Activated CD8-positive, alpha-beta T cell treated with anti-CD3 and anti-CD28 coated beads for 36 hours (primary cell): Measurements from ENCODE around the gene ZBTB8B. TPM values are rescaled to one million over a fixed set of nuclear protein-coding genes. Genes with fewer than 3 reads are reported as not detected.

Experiments used
- ATAC-seq: fragments of 200-7000 bp; cut with Tn5 transposase; one replicate; pipeline ENCODE4 v1.10.0; 2021; ENCODE audit warnings: mild to moderate bottlenecking, moderate library complexity
- CTCF ChIA-PET: fragments of 350-600 bp; sonication (Branson Sonifier 250); formaldehyde crosslinking; loops from one replicate; lab custom pipeline; 2021; ENCODE audit warnings: antibody characterized with exemption; lab: Charles Lee
- POLR2A ChIA-PET: fragments of 350-600 bp; sonication (Branson Sonifier 250); formaldehyde crosslinking; loops from one replicate; lab custom pipeline; 2021; ENCODE audit warnings: antibody characterized with exemption; lab: Charles Lee
- DNase-seq: peaks from one replicate; pipeline ENCODE4 v3.0.0-alpha.2; 2020
- H3K27ac Mint-ChIP-seq: one replicate; pipeline ENCODE4 v1.8.0; 2021; ENCODE audit warnings: mild to moderate bottlenecking, mixed read lengths
- H3K27me3 Mint-ChIP-seq: one replicate; pipeline ENCODE4 v1.8.0; 2021; ENCODE audit warnings: mixed read lengths
- H3K36me3 Mint-ChIP-seq: one replicate; pipeline ENCODE4 v1.8.0; 2021; ENCODE audit warnings: low read depth, mixed read lengths
- H3K4me1 Mint-ChIP-seq: one replicate; pipeline ENCODE4 v1.8.0; 2021; ENCODE audit warnings: low read depth, mixed read lengths
- H3K4me3 Mint-ChIP-seq: one replicate; pipeline ENCODE4 v1.8.0; 2021; ENCODE audit warnings: mild to moderate bottlenecking, moderate library complexity, mixed read lengths
- H3K9me3 Mint-ChIP-seq: one replicate; pipeline ENCODE4 v1.8.0; 2021; ENCODE audit warnings: mixed read lengths
- intact Hi-C: fragments of 100-400 bp; cut with micrococcal nuclease; formaldehyde crosslinking; loops from one replicate; pipeline ENCODE4 v1.10.0; 2022
- total RNA-seq, 2 experiments: library from RNA; stranded (reverse); gene quantifications; one replicate each; pipeline ENCODE4 v1.2.3, GENCODE V29; 2021
- TF ChIP-seq, protein P1 (sequence below): fragments of 200-600 bp; IDR thresholded peaks from one replicate; pipeline ENCODE4 v1.8.0; 2022; ENCODE audit warnings: antibody characterized with exemption, mild to moderate bottlenecking

The ZBTB8B gene
- total RNA-seq, 2 experiments from 2014 or later, result not detected

DNA sequence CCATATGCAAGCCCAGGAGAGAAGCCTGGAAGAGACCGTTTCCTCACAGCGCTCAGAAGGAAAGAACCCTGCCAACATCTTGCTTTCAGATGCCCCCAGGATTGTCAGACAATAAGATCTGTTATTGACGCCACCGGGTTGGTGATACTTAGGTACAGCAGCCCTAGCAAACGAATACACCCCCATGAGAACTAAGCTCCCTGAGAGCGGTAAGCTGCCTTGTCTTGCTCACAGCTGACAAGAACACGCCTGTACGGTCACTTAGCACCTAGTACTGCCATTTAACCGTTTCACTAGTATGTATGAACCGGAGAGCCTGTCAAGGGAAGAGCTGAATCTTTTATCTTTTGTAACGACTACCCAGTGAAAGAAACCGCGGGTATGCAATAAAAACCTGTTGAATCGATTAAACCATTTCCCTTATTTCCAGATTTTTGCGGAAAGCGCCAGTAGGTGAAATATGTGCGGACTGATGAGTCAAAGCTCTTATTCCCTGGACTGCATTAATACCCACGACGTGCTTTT, 619 bp upstream of the ZBTB8B start:
- no peaks in the 10 kb centered on the region for H3K36me3 Mint-ChIP-seq
- CTCF ChIA-PET, result interaction anchor here (1.0 kb wide), 1 partner anchor 15 kb away, joined by 4 read pairs; no protein-coding TSS in a partner anchor
- peak overlapping the region; percentile 43 for H3K4me3 Mint-ChIP-seq
- DNase-seq (no peak), ATAC-seq (no peak)
- no peak overlapping the region for H3K27ac Mint-ChIP-seq
- intact Hi-C loops, result no loop called here
- H3K27me3 Mint-ChIP-seq, result peaks cover 37% of the 10 kb centered on the region
- TF ChIP-seq, protein P1, sequence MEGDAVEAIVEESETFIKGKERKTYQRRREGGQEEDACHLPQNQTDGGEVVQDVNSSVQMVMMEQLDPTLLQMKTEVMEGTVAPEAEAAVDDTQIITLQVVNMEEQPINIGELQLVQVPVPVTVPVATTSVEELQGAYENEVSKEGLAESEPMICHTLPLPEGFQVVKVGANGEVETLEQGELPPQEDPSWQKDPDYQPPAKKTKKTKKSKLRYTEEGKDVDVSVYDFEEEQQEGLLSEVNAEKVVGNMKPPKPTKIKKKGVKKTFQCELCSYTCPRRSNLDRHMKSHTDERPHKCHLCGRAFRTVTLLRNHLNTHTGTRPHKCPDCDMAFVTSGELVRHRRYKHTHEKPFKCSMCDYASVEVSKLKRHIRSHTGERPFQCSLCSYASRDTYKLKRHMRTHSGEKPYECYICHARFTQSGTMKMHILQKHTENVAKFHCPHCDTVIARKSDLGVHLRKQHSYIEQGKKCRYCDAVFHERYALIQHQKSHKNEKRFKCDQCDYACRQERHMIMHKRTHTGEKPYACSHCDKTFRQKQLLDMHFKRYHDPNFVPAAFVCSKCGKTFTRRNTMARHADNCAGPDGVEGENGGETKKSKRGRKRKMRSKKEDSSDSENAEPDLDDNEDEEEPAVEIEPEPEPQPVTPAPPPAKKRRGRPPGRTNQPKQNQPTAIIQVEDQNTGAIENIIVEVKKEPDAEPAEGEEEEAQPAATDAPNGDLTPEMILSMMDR, result no peak
- POLR2A ChIA-PET, result no interaction called here
- H3K4me1 Mint-ChIP-seq, result peaks cover 12% of the 10 kb centered on the region
- peaks cover 2% of the 10 kb centered on the region for H3K9me3 Mint-ChIP-seq

DNA sequence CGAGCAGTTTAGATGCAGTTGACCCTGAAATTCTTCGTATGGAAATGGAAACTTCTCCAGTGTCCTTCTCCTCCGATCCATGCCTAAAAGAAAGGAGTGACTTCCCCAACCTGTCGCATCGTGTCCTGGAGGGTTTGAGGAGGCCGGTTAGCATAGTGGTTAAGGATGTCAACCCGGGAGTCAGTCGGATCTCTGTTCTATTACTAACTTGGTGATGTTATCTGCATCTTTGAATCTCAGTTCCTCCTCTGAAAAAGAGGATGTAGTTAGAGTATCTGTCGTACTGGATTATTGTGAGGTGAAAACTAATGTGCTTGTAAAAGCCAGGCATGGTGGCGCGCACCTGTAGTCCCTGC, 684 bp downstream of the ZBTB8B start:
- Mint-ChIP-seq H3K4me1 (peaks cover 12% of the 10 kb centered on the region), H3K27ac (no peak overlapping the region), H3K4me3 (peak overlapping the region; percentile 19), H3K27me3 (peaks cover 41% of the 10 kb centered on the region), H3K36me3 (no peaks in the 10 kb centered on the region), H3K9me3 (no peaks in the 10 kb centered on the region)
- ATAC-seq (no peak), DNase-seq (no peak)
- ChIA-PET POLR2A (no interaction called here), CTCF (interaction anchor here (1.7 kb wide), 1 partner anchor 55 kb away, joined by 3 read pairs; no protein-coding TSS in a partner anchor)
- TF ChIP-seq, protein P1, result no peak
- intact Hi-C loops, result no loop called here

- DNase-seq (no peak), ATAC-seq (no peak)
- Mint-ChIP-seq H3K9me3 (no peaks in the 10 kb centered on the region), H3K4me3 (no peak overlapping the region), H3K27ac (no peak overlapping the region), H3K27me3 (peaks cover 46% of the 10 kb centered on the region), H3K4me1 (peaks cover 12% of the 10 kb centered on the region), H3K36me3 (no peaks in the 10 kb centered on the region)
- TF ChIP-seq, protein P1, result no peak
- POLR2A ChIA-PET, result interaction anchor here (0.6 kb wide), 1 partner anchor 257 kb away, joined by 4 read pairs; no protein-coding TSS in a partner anchor
- intact Hi-C loops, result no loop called here
- CTCF ChIA-PET, result interaction anchor here (1.7 kb wide), 1 partner anchor 56 kb away, joined by 3 read pairs; no protein-coding TSS in a partner anchor
Measured at GRCh38 chr1:32466761-32467160, 1.9 kb downstream of the ZBTB8B start.

GRCh38 chr1:32468791-32469190, 3.9 kb downstream of the ZBTB8B start:
- ChIA-PET POLR2A (no interaction called here), CTCF (interaction anchor here (1.8 kb wide), 1 partner anchor 20 kb away, joined by 4 read pairs; no protein-coding TSS in a partner anchor)
- Mint-ChIP-seq H3K27ac (no peak overlapping the region), H3K4me3 (no peak overlapping the region), H3K36me3 (no peaks in the 10 kb centered on the region), H3K4me1 (peaks cover 12% of the 10 kb centered on the region), H3K9me3 (no peaks in the 10 kb centered on the region), H3K27me3 (peaks cover 40% of the 10 kb centered on the region)
- intact Hi-C loops, result no loop called here
- DNase-seq, result no peak
- TF ChIP-seq, protein P1, result no peak
- no peak for ATAC-seq

DNA sequence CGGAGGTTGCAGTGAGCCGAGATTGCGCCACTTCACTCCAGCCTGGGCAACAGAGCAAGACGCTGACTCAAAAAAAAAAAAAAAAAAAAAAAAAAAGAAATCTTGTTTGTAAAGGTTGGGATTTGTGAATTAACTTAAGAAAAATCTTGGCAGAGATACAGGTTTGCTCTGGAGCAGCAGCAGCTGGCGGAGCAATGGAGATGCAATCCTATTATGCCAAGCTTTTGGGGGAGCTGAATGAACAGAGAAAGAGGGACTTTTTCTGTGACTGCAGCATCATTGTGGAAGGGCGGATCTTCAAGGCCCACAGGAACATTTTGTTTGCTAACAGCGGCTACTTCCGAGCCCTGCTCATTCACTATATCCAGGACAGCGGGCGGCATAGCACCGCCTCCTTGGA, 5.6 kb downstream of the ZBTB8B start:
- no peaks in the 10 kb centered on the region for H3K9me3 Mint-ChIP-seq
- no peak overlapping the region for H3K4me3 Mint-ChIP-seq
- peaks cover 3% of the 10 kb centered on the region for H3K4me1 Mint-ChIP-seq
- ATAC-seq (no peak), DNase-seq (no peak)
- H3K27me3 Mint-ChIP-seq, result peaks cover 32% of the 10 kb centered on the region
- CTCF ChIA-PET, result no interaction called here
- no peak overlapping the region for H3K27ac Mint-ChIP-seq
- POLR2A ChIA-PET, result no interaction called here
- intact Hi-C loops, result no loop called here
- H3K36me3 Mint-ChIP-seq, result no peaks in the 10 kb centered on the region
- TF ChIP-seq, protein P1, result no peak
